DMS114 treated with DMSO at 0.1 percent for 48 hours (cell line): ENCODE data around the gene DLGAP1.
A peak's percentile ranks its signal among the peaks of the same experiment; 100 is the strongest.
"Not testable (repeated sequence)": the region's sequence is repeated elsewhere in the genome, so short reads cannot be mapped to it uniquely, and the experiment has no call there.

Source experiments
- DNase-seq: peaks from one replicate; lab custom pipeline; 2025; ENCODE audit not compliant: unreplicated experiment; lab: John Stamatoyannopoulos, UW

The DLGAP1 gene

DNA sequence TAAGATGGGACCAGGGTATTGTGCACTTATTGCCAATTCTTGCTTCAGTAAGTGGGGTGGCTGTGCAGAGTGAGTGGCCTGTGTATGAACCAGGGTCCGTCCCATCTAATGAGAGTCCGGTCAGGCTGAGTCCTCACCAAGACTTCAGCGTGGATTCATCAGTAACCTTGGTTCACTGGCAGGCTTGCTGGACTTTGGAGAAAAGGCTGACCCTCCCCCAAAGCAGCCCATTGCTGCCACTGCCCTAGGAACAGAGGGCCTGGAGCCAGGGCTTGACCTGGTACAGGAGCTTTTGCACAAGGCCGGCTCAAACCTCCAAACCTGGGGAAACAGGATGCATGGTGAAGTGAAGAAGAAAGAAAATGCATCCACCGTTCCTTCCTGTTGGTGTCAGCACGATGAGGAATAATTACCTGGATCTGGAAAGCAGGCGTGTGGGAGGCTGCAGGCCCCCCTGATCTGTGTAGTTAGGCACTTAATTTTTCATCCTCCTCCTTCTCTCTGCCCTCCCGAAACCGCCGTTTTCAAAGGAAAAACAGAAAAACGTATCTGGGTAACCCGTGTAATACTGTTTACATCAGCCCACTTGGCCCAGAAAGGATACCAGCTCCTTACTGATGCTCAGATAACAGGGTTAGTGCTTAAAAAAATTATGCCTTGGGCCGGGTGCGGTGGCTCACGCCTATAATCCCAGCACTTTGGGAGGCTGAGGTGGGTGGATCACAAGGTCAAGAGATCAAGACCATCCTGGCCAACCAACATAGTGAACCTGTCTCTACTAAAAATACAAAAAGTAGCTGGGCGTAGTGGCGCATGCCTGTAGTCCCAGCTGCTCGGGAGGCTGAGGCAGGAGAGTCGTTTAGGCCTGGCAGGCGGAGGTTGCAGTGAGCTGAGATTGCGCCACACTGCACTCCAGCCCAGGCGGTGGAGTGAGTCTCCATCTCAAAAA, 857.4 kb downstream of the DLGAP1 start:
- DNase-seq: no peak

DNA sequence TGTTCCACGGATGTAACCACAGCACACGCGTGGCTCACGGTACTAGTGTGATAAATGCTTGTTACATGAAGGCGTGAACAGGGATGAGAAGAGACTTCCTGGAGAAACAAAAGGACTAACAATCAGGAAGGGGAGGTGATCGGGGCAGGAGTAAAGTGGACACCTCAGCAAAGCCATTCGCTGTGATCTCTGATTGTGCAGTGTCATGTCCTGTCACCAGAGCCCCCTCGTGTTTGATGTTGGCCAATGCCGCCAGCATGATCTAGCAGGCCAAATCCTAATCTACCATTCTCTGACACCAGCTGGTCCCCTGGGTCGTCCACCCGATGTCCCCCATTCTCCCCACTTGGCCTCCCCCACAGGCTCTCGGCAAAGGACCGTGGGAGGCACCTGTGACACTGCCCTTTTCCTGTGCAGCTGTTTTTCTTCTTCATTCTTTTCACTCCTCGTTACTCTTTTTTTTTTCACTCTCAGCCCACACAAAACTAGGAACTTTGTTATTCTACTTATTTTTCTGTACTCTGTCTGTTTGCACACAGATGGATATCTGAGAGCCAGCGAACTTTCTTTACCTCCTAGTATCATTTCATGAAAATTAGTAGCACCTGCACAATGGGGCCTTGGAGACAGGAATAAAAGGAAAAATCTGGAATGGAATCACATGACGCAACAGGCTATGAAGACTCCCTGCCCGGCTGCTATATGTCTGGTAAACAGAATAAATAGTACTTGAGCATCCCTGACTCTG, 858.3 kb downstream of the DLGAP1 start:
- no peak for DNase-seq

DNA sequence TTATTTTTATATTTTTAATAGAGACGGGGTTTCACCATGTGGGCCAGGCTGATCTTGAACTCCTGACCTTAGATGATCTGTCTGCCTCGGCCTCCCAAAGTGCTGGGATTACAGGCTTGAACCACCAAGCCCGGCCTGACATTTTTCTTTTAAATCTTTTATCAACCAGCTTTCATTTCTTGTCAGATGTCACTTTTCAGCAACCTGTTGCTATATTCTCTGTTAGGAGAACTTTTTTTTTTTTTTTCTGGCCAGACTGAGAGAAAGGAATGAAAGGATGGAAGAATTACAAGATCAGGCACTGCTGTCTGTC, 858.8 kb downstream of the DLGAP1 start:
- no peak for DNase-seq

DNA sequence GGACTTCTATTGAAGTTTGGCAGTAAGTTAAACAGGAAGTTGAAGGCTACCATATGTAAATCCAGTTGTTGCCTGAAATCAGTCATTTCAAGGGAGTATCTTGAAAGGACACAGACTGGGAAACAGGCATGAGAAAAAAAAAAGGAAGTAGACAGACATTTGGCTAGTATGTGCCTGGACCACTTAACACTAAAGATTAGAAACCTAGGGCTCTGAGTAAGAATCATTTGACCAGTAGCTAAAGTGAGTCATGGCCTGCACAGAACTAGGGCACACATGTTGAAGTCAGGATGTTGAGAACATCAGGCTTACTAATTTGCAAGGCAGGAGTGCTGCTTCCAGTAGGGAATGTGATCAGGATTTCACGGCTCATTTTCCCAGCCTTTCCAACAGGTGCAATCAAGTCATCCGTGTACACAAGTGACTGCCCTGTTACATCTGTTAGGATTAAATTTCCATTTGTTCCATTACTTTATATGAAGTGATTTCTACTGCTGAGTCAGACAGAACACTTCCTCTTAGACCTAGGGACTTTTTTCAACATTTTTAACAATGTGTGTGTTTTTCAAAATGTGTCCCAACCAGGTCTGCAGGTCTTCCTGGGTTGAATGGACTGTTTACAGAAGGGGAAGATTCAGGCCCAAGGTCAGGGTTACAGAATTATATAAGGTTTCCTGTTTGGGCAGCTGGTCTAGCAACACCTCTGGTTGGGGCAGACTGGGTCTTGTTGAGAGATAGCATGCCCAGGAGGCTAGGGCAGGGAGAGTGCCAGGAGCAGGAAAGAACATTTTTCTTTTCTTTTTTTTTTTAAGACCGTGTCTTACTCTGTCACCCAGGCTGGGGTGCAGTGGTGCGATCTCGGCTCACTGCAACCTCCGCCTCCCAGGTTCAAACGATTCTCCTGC, 859.5 kb downstream of the DLGAP1 start:
- DNase-seq: no peak

DNA sequence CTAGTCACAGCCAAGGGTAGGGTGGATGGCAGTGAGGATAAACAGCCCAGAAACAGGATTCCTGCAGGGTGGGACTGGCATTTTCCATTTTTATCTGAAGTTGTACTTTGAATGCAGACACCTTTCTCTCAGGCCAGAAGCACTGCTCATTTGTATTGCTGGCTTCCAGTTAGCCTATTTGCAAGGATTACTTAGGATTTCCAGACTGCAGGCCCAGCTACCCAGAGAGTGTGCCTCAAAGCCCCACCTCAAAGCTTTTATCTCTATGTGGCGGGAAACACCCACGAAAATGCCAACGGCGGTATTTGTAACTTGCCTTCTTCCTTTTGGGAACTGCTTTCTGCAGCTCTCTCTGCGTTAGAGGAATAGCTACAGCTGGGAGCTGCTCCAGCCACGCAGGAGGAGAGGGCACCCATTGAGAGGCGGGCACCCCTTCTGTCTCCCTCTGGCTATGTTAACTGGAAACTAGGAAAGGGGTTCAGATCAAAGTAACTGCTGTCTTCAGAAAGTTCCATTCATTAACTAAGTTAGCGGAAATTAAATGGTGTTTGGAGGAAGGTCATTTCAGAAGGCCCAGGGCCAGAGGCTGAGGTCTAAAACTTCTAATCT, 860.2 kb downstream of the DLGAP1 start:
- DNase-seq: no peak

DNA sequence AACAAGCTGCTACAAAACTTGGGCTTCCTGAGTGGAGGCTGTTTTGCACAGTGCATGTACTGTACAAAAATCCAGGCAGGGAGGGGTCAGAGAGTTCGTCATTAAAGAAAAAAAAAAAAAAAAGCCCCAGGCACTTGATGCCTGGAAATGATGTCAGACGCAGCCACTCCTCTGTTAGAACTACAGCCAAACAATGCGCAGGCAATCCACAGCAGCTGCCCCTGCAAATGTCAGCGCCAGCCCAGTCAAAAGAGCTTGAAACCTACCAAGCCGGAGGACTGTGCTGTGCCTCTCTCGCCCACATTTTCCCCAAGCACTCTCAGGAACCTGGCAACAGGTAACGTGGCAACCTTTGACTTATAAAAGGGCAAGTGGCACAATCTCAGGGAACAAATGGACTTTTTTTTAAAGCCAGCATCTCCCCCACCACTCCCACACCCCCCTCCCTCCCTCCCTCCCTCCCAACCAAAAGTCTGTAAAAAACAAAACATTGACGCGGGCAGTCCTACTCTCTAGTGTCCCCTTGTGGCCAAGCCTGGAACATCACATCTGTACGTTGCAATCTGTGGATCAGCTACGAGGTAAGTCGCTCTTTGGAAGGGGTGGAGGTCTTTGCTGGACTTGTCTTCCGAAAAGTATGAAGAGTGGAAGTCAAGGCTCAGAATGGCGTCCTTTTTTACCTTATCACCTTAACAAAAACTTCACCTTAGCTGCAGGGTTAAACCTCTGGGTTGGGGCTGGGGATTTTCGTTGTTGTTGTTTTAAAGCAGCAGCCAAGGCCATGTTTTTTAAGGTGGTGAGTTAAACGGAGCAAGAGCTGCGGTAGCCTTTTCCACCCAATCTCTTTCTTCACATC, 861.0 kb downstream of the DLGAP1 start:
- peak; percentile 91 for DNase-seq

DNA sequence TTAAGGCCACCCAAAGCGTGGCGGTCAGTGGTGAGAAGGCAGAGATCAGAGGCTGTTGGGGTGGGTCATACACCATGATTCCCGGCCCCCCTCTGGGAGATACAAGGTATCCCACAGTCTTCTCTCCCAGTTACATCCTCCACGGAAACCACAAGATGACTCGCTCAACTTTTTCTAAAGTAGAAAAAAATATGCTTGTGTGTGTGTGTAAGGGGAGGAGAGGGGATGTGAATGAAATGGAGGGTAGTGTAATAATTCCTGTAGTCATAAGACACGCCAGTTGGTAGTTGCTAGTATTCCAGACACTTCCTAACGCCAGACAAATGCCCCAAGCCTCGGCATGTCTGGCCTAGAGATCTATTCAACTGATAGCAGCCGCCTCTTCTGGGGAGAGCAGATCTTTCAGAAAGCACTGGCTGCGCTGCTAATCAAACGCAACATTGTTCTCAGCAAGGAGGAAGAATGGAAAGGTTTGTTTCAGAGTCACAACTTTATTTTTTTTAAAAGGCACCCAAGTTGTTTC, 861.7 kb downstream of the DLGAP1 start:
- peak; percentile 83 for DNase-seq

DNA sequence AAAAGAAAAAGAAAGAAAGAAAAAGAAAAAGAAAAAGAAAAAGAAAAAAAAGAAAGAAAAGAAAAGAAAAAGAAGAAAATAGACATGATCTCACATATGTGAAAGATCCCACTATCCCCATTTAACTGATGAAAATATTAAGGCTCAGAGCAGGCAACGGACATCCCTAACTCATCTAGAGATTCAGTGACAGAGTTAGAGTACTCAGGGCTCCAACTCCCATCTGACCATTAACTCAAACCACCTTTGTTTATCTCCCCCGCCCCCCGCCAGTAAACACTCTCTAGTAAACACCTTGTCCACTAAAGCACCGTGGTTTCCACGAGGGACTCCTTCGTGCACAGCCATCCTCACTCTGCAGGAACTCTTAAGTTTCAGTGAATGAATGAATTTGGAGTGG, 862.2 kb downstream of the DLGAP1 start:
- DNase-seq: no peak

DNA sequence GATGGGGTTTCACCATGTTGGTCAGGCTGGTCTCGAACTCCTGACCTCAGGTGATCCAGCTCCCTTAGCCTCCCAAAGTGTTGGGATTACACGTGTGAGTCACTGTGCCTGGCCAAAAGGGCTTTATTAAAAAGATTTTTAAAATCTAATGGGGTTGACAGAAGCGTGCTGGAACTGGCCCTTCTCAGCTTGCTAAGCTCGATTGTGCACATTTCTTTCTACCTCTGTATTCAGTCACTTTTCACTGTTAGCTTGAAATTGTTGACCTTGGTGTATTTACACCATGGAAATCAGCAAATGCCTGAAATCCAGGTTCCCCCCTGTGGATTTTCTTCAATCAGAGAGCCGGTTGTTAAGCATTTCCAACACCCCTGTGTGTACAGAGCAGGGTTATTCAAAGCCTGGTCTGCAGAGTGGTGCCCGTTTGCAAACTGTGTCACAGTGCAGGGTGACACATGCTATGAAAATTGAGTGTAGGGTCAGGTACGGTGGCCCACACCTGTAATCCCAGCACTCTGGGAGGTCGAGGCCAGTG, 864.9 kb downstream of the DLGAP1 start:
- DNase-seq: no peak

DNA sequence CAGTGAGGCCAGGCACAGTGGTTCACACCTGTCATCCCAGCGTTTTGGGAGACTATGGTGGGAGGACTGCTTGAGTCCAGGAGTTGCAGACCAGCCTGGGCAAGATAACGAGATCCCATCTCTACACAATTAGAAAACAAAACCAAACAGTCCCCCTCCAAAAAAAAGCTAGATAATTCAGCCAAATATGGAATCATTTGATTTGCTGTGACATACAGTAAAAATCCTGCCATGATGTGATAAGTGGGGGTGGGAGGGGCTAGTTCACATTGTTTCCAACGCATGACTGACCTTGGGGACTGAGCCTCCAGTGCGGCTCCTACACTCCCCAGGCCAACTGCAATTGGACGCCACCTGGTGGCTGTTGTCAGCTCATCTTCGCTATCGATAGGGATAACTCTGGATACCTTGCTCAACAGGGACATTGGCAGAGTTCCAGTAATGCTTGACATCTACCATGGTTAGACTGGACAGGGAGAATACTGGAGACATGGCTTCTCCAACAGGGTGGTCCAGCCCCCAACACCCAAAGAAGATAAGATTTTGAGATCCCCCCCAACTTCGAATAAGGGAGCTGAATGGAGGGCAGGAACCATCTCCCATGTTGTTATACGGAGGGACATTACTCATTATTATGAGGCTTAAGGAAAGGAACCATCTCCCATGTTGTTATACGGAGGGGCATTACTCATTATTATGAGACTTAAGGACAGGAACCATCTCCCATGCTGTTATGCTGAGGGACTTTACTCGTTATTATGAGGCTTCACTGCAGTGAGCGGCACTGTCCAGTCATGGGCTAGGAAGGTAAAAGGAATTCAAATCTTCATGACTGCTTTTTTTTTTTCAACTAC, 869.2 kb downstream of the DLGAP1 start:
- no peak for DNase-seq

DNA sequence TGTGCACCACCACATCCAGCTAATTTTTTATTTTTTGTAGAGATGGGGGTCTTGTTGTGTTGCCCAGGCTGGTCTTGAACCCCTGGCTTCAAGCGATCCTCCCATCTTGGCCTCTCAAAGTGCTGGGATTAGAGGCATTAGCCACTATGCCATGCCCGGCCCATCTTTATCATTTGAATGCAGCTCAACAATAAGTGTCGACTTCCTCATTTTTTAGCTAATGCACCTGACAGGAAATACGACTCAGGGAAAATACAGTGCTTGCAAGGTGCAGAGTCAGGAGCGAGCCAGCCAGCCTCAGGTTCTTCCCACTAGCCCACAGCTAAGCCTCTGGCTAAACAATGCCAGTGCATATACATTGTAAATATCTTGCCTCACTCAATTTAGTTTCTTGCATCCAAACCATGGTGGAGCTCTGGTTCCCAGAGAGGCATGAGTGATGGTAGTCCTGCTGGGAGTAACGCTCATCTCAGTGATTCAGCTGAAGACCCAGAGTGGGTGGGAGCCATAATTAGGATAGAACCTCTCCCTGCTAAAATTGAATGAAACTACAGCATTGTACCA, 870.1 kb downstream of the DLGAP1 start:
- DNase-seq: no peak

DNA sequence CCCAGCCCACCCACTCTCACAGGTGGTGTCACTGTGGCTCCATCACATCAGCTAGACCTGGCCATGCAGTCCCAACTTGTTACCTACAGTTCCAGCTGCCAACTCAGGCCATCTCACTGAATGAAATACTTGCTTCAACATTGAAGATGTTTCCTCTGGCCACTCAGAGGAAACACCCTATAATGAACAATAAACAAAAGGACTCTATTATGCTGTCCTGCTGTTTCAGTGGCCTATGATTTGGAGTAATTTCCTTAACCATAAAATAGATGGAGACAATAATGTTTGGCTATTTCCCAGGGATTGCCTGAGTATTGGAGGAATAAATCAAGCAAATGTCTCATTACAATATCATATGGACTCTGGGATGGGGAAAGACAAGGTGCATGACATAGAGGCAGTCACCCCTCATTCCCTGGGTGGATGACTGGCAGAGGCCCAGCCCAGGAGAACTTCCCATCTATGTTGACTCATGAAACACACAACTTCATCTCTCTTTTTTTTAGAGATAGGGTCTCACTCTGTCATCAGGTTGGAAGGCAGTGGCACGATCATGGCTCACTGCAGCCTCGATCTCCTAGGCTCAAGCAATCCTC, 870.7 kb downstream of the DLGAP1 start:
- DNase-seq: no peak

DNA sequence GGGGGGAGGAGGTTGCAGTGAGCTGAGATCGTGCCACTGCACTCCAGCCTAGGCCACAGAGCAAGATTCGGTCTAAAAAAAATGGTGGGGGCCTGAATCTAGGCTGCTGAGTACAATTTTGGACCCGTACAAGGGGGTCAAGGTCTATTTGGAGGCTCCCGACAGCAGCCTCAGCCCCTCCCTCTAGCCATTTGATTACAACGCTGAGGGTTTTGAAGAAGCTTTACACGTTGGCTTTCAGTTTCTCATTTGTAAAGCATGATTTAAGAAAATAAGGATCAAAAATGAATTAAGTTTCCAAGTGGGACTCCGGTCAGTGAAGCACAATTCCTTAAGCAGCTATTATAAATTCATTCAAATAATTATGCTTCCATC, 871.2 kb downstream of the DLGAP1 start:
- DNase-seq: no peak

DNA sequence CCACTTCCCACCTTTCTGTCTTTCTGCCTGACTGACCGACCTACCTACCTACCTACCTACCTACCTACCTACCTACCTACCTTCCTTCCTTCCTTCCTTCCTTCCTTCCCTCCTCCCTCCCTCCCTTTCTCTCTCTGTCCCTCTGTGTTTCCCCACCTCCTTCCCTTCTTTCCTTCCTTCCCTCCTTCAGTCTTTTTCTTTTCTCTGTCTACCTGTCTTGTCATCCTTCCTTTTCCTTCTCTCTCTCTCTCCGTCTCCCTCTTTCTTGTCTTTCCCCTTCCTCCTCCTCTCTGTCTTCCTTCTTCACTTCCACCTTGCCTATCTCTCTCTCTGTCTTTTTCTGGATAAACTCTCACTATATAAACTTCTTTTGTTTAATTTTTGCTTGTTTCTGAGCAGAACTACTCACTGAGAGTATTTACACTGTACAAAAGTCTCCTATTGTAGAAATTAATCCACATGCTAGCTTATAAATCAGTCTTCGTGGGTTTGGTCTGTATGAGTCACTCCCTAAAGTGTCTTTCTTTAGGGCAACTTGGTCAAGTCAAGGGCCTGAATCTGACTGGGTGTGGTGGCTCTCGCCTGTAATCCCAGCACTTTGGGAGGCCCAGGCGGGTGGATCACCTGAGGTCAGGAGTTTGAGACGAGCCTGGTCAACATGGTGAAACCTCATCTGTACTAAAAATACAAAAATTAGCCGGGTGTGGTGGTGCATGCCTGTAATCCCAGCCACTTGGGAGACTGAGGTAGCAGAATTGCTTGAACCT, 871.8 kb downstream of the DLGAP1 start:
- not testable (repeated sequence) for DNase-seq

DNA sequence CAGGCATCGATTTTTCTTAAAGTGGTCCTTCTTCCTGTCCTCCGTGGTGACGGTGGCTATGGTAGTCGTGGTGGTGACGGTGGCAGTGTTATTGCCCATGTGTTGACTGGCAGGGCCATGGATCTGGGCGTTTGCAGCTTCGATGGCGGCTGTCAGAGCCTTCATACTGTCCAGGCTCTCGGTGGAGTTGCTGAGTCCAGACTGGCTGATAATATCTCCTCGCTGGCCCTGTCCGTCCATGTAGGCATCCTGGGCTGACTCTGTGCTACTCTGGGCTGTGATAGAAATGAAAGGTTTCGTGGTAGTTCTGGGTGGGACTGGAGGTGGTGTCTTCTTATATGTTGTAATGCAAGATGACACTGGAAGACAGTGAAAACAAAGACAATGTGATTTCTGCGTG, 873.2 kb downstream of the DLGAP1 start:
- no peak for DNase-seq

DNA sequence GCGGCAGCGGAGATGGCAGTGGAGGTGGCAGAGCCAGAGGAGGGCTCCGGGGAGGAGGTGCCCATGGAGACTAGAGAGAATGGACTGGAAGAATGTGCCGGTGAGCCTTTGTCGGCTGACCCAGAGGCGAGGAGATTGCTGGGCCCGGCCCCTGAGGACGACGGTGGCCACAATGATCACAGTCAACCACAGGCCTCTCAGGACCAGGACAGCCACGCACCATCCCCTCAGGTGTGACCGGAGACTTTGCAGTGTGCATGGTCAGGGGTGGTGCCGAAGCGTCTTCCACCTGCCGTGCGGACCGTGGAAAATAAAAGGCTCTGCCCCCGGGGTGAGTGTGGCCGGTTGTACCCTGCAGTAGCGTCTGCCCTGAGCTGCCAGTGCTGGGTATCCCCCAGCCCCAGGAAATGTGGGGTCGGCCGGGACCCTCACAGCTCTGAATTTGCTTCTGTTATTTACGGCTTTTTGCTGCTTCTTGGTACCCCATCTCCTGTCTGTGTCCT, 874.5 kb downstream of the DLGAP1 start:
- not testable (repeated sequence) for DNase-seq

DNA sequence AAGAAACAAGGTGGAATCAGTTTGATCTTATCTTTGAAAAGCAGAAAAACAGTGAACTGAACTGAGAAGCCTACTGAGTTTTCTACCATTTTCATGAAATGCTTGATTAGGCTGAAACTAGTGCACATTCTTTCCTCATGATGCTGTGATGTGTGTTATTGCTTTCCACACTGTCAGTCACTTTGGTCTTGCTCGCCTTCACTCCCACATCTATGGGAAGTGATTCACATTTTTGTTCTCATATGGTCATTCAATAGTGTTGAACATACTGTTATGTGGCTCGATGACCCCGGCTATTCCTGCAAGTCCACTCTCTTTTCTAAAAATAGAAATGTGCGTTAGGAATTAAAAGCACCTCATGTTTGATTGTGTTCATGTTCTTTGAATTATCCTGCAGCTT, 875.4 kb downstream of the DLGAP1 start:
- no peak for DNase-seq
